Brain microvascular endothelial cell (primary cell): ENCODE results near the gene CORO7.

Experiments used
- DNase-seq: peaks from one replicate; pipeline ENCODE4 v3.0.0-alpha.2; 2020
- H3K27ac ChIP-seq: fragments of 250-450 bp; sonication (Bioruptor Pico); 2 replicates; pipeline ENCODE4 v1.5.1; 2020; ENCODE audit warnings: mild to moderate bottlenecking, moderate library complexity
- H3K27me3 ChIP-seq: fragments of 250-450 bp; sonication (Bioruptor Pico); replicated peaks from 2 replicates; pipeline ENCODE4 v1.5.1; 2020; ENCODE audit warnings: mild to moderate bottlenecking
- H3K36me3 ChIP-seq: fragments of 250-450 bp; sonication (Bioruptor Pico); replicated peaks from 2 replicates; pipeline ENCODE4 v1.5.1; 2020; ENCODE audit warnings: mild to moderate bottlenecking
- H3K4me3 ChIP-seq: 2 replicates; pipeline ENCODE4 v1.5.1; 2011; ENCODE audit warnings: low read depth, mild to moderate bottlenecking, control low read depth, low read length, moderate library complexity
- CTCF ChIP-seq: IDR thresholded peaks from 2 replicates; pipeline ENCODE4 v1.5.1; 2011; ENCODE audit warnings: low read depth, mild to moderate bottlenecking, moderate library complexity, low read length, control low read depth, inconsistent platforms; ENCODE audit errors: missing control alignments
- in situ Hi-C: cut with HindIII; loops from 2 replicates; pipeline ENCODE4 v1.10.0; 2017; ENCODE audit warnings: low sequenced_read_pairs, low pct_ligation_motif_present

Gene CORO7

GRCh38 chr16:4376893-4377572 lies 39.4 kb downstream of the CORO7 start:
- Histone ChIP-seq H3K27me3 (no peaks in the 10 kb centered on the region), H3K4me3 (no peak overlapping the region), H3K36me3 (peaks cover 16% of the 10 kb centered on the region), H3K27ac (peak overlapping the region; percentile 11)
- no peak for TF ChIP-seq CTCF
- no peak for DNase-seq
- in situ Hi-C loops = no loop called here

GRCh38 chr16:4376126-4376892 lies 40.1 kb downstream of the CORO7 start:
- DNase-seq = peak; percentile 56
- Histone ChIP-seq H3K36me3 (peaks cover 9% of the 10 kb centered on the region), H3K27ac (peak overlapping the region; percentile 73), H3K4me3 (peak overlapping the region; percentile 5), H3K27me3 (no peaks in the 10 kb centered on the region)
- TF ChIP-seq CTCF = no peak
- in situ Hi-C loops = no loop called here

DNA sequence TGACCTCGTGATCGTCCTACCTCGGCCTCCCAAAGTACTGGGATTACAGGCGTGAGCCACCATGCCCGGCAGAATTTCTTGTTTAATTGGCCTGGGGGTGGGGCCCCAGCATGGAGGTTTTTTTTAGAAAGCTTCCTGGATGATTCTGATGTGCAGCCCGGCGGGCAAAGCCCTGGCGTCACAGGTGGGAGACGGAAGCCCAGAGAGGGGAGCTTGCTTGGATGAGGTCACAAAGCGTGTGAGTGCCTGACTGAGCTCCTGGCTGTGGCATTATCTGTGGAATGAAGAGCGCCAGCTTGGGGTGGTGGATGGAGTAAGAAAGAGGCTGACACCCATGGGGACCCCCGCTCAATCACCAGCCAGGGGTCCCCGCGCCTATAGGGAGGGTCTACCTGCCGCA lies 40.7 kb downstream of the CORO7 start:
- no peak for DNase-seq
- no peak for TF ChIP-seq CTCF
- Histone ChIP-seq H3K27me3 (no peaks in the 10 kb centered on the region), H3K36me3 (peaks cover 4% of the 10 kb centered on the region), H3K27ac (peak overlapping the region; percentile 73), H3K4me3 (no peak overlapping the region)
- in situ Hi-C loops = no loop called here

GRCh38 chr16:4373909-4374742 lies 42.3 kb downstream of the CORO7 start:
- Histone ChIP-seq H3K4me3 (peak overlapping the region; percentile 73), H3K36me3 (peaks cover 4% of the 10 kb centered on the region), H3K27ac (peak overlapping the region; percentile 70), H3K27me3 (no peaks in the 10 kb centered on the region)
- peak; percentile 88 for DNase-seq
- in situ Hi-C loops = no loop called here
- no peak for TF ChIP-seq CTCF

GRCh38 chr16:4373356-4373908 lies 43.0 kb downstream of the CORO7 start:
- no peak for TF ChIP-seq CTCF
- no peak for DNase-seq
- H3K27me3 ChIP-seq = no peaks in the 10 kb centered on the region
- peak overlapping the region; percentile 73 for H3K4me3 ChIP-seq
- H3K36me3 ChIP-seq = peaks cover 4% of the 10 kb centered on the region
- H3K27ac ChIP-seq = peak overlapping the region; percentile 70
- in situ Hi-C loops = no loop called here
